WTC11 (cell line): ENCODE data around the gene ARHGAP35. TPM values are rescaled to one million over a fixed set of nuclear protein-coding genes. Genes with fewer than 3 reads are reported as not detected.

Experiments
- ATAC-seq: fragments of 200-7000 bp; cut with Tn5 transposase; 2 replicates; pipeline ENCODE4 v1.10.0; 2021; ENCODE audit warnings: mild to moderate bottlenecking, moderate library complexity
- CTCF ChIA-PET: fragments of 300-600 bp; sonication (Branson Sonifier 250); formaldehyde crosslinking; loops from one replicate; lab custom pipeline; 2021; ENCODE audit warnings: antibody characterized with exemption; lab: Charles Lee
- POLR2A ChIA-PET: fragments of 350-600 bp; sonication (Branson Sonifier 250); formaldehyde crosslinking; loops from one replicate; lab custom pipeline; 2021; ENCODE audit warnings: antibody characterized with exemption; lab: Charles Lee
- DNase-seq: peaks from one replicate; pipeline ENCODE4 v3.0.0; 2021; ENCODE audit warnings: low spot score
- H3K27ac Mint-ChIP-seq: 2 replicates; pipeline ENCODE4 v1.8.0; 2021; ENCODE audit warnings: mixed read lengths
- H3K27me3 Mint-ChIP-seq: 2 replicates; pipeline ENCODE4 v1.8.0; 2021; ENCODE audit warnings: low read depth, mild to moderate bottlenecking, moderate library complexity, mixed read lengths
- H3K36me3 Mint-ChIP-seq: 2 replicates; pipeline ENCODE4 v1.8.0; 2021; ENCODE audit warnings: mixed read lengths
- H3K4me1 Mint-ChIP-seq: 2 replicates; pipeline ENCODE4 v1.8.0; 2022; ENCODE audit warnings: mixed read lengths
- H3K4me3 Mint-ChIP-seq: 2 replicates; pipeline ENCODE4 v1.8.0; 2021; ENCODE audit warnings: mild to moderate bottlenecking, moderate library complexity, mixed read lengths
- H3K9me3 Mint-ChIP-seq: 2 replicates; pipeline ENCODE4 v1.8.0; 2021; ENCODE audit warnings: mixed read lengths
- AFF4 ChIP-seq: sonication (generic); formaldehyde crosslinking; IDR thresholded peaks from 2 replicates; pipeline ENCODE4 v1.8.1; 2023; ENCODE audit warnings: mild to moderate bottlenecking, missing genetic modification reagents, borderline replicate concordance
- E2F4 ChIP-seq: sonication (generic); formaldehyde crosslinking; IDR thresholded peaks from 2 replicates; pipeline ENCODE4 v1.8.1; 2022; ENCODE audit warnings: low read depth, mild to moderate bottlenecking, moderate library complexity, missing genetic modification reagents, borderline replicate concordance
- ERG ChIP-seq: fragments of 250-450 bp; sonication (Bioruptor Pico); IDR thresholded peaks from 2 replicates; pipeline ENCODE4 v1.8.0; 2021; ENCODE audit warnings: mild to moderate bottlenecking
- ESRRA ChIP-seq: sonication (generic); formaldehyde crosslinking; IDR thresholded peaks from 2 replicates; pipeline ENCODE4 v1.8.1; 2022; ENCODE audit warnings: mild to moderate bottlenecking, missing genetic modification reagents, borderline replicate concordance
- FOXK1 ChIP-seq: sonication (generic); formaldehyde crosslinking; IDR thresholded peaks from 2 replicates; pipeline ENCODE4 v1.8.0; 2022; ENCODE audit warnings: mild to moderate bottlenecking, moderate library complexity, missing genetic modification reagents
- FOXP1 ChIP-seq: sonication (generic); formaldehyde crosslinking; IDR thresholded peaks from 2 replicates; pipeline ENCODE4 v1.8.0; 2022; ENCODE audit warnings: missing genetic modification reagents, mild to moderate bottlenecking, moderate library complexity, borderline replicate concordance
- HMGA2 ChIP-seq: fragments of 250-450 bp; sonication (Bioruptor Pico); IDR thresholded peaks from 2 replicates; pipeline ENCODE4 v1.4.0; 2021; ENCODE audit warnings: mild to moderate bottlenecking, moderate library complexity
- IRF2 ChIP-seq: sonication (generic); formaldehyde crosslinking; IDR thresholded peaks from 2 replicates; pipeline ENCODE4 v1.8.0; 2022; ENCODE audit warnings: low read depth, missing genetic modification reagents, borderline replicate concordance
- JUN ChIP-seq: sonication (generic); formaldehyde crosslinking; IDR thresholded peaks from 2 replicates; pipeline ENCODE4 v1.8.0; 2023; ENCODE audit warnings: mild to moderate bottlenecking, missing genetic modification reagents
- NFE2L1 ChIP-seq: sonication (generic); formaldehyde crosslinking; IDR thresholded peaks from 2 replicates; pipeline ENCODE4 v1.8.1; 2023; ENCODE audit warnings: missing genetic modification reagents
- NFYB ChIP-seq: sonication (generic); formaldehyde crosslinking; conservative IDR thresholded peaks from 2 replicates; pipeline ENCODE4 v1.8.0; 2022; ENCODE audit warnings: low read depth, missing genetic modification reagents
- NR3C1 ChIP-seq: sonication (generic); formaldehyde crosslinking; conservative IDR thresholded peaks from 2 replicates; pipeline ENCODE4 v1.8.1; 2023; ENCODE audit warnings: low read depth, mild to moderate bottlenecking, missing genetic modification reagents
- PRRX2 ChIP-seq: fragments of 250-450 bp; sonication (Bioruptor Pico); IDR thresholded peaks from 2 replicates; pipeline ENCODE4 v1.8.0; 2021; ENCODE audit warnings: mild to moderate bottlenecking
- RELA ChIP-seq: sonication (generic); formaldehyde crosslinking; IDR thresholded peaks from 2 replicates; pipeline ENCODE4 v1.8.1; 2022; ENCODE audit warnings: missing genetic modification reagents, mild to moderate bottlenecking, borderline replicate concordance
- SP1 ChIP-seq: sonication (generic); formaldehyde crosslinking; conservative IDR thresholded peaks from 2 replicates; pipeline ENCODE4 v1.8.1; 2022; ENCODE audit warnings: missing genetic modification reagents
- ZNF121 ChIP-seq: sonication (generic); formaldehyde crosslinking; IDR thresholded peaks from 2 replicates; pipeline ENCODE4 v1.8.0; 2023; ENCODE audit warnings: missing genetic modification reagents
- ZNF138 ChIP-seq: sonication (generic); formaldehyde crosslinking; conservative IDR thresholded peaks from 2 replicates; pipeline ENCODE4 v1.8.1; 2022; ENCODE audit warnings: mild to moderate bottlenecking, moderate library complexity, missing genetic modification reagents
- ZNF219 ChIP-seq: sonication (generic); formaldehyde crosslinking; IDR thresholded peaks from 2 replicates; pipeline ENCODE4 v1.8.0; 2023; ENCODE audit warnings: missing genetic modification reagents, mild to moderate bottlenecking, borderline replicate concordance
- ZNF281 ChIP-seq: sonication (generic); formaldehyde crosslinking; IDR thresholded peaks from 2 replicates; pipeline ENCODE4 v1.8.0; 2023; ENCODE audit warnings: mild to moderate bottlenecking, missing genetic modification reagents
- total RNA-seq: library from RNA; stranded (reverse); gene quantifications from 3 replicates; pipeline ENCODE4 v1.2.3, GENCODE V29; 2021
- TF ChIP-seq, protein P1 (sequence below): fragments of 250-450 bp; sonication (Bioruptor Pico); IDR thresholded peaks from 2 replicates; pipeline ENCODE4 v1.9.0; 2021; ENCODE audit warnings: mild to moderate bottlenecking
- TF ChIP-seq, protein P2 (sequence below): sonication (generic); formaldehyde crosslinking; IDR thresholded peaks from 2 replicates; pipeline ENCODE4 v1.8.1; 2023; ENCODE audit warnings: mild to moderate bottlenecking, missing genetic modification reagents
- TF ChIP-seq, protein P3 (sequence below): sonication (generic); formaldehyde crosslinking; IDR thresholded peaks from 2 replicates; pipeline ENCODE4 v1.8.0; 2023; ENCODE audit warnings: missing genetic modification reagents

The ARHGAP35 gene
- total RNA-seq, 1 experiment from 2014 or later: 56.3 TPM

DNA sequence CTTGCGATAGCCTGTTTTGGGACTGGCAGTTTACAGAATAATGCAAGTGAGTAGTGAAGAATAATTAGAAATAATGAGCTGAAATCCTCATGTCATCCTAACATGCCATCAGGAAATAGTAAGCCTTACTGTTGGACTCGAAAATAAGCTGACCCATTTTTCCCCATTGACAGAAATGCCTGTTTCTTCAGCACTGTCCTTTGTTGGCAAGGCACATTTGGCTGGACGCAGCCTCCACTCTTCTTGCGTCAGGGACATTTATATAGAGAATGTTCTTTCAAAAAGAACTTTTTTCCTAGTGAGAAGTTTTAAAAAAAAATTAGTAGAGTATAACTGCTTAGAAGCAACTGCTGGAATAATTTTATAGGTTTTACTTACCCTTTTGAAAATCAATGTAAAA is 47.1 kb downstream of the ARHGAP35 start:
- H3K27ac Mint-ChIP-seq: no peak overlapping the region
- H3K27me3 Mint-ChIP-seq: no peaks in the 10 kb centered on the region
- H3K4me1 Mint-ChIP-seq: peaks cover 27% of the 10 kb centered on the region
- POLR2A ChIA-PET: interaction anchor here (0.6 kb wide), 1 partner anchor 540 kb away, joined by 3 read pairs; no protein-coding TSS in a partner anchor
- TF ChIP-seq IRF2: no peak
- no peak for TF ChIP-seq ZNF219 (CRISPR knock-in tag)
- TF ChIP-seq PRRX2: no peak
- no peak for TF ChIP-seq NFE2L1 (CRISPR knock-in tag)
- no peak for TF ChIP-seq ERG (CRISPR knock-in tag)
- no peak for TF ChIP-seq JUN (CRISPR knock-in tag)
- TF ChIP-seq NFYB (CRISPR knock-in tag): no peak
- no peak for TF ChIP-seq HMGA2 (CRISPR knock-in tag)
- TF ChIP-seq FOXK1: no peak
- no peak for TF ChIP-seq AFF4 (CRISPR knock-in tag)
- TF ChIP-seq RELA (CRISPR knock-in tag): no peak
- TF ChIP-seq, protein P1, sequence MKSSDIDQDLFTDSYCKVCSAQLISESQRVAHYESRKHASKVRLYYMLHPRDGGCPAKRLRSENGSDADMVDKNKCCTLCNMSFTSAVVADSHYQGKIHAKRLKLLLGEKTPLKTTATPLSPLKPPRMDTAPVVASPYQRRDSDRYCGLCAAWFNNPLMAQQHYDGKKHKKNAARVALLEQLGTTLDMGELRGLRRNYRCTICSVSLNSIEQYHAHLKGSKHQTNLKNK (CRISPR knock-in tag): no peak
- TF ChIP-seq NR3C1 (CRISPR knock-in tag): no peak
- no peak for TF ChIP-seq ZNF121 (CRISPR knock-in tag)
- TF ChIP-seq, protein P2, sequence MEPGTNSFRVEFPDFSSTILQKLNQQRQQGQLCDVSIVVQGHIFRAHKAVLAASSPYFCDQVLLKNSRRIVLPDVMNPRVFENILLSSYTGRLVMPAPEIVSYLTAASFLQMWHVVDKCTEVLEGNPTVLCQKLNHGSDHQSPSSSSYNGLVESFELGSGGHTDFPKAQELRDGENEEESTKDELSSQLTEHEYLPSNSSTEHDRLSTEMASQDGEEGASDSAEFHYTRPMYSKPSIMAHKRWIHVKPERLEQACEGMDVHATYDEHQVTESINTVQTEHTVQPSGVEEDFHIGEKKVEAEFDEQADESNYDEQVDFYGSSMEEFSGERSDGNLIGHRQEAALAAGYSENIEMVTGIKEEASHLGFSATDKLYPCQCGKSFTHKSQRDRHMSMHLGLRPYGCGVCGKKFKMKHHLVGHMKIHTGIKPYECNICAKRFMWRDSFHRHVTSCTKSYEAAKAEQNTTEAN (CRISPR knock-in tag): no peak
- TF ChIP-seq, protein P3, sequence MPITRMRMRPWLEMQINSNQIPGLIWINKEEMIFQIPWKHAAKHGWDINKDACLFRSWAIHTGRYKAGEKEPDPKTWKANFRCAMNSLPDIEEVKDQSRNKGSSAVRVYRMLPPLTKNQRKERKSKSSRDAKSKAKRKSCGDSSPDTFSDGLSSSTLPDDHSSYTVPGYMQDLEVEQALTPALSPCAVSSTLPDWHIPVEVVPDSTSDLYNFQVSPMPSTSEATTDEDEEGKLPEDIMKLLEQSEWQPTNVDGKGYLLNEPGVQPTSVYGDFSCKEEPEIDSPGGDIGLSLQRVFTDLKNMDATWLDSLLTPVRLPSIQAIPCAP (CRISPR knock-in tag): no peak
- no peak for TF ChIP-seq ZNF138 (CRISPR knock-in tag)
- TF ChIP-seq, all 79 proteins: peak for 0
- Mint-ChIP-seq H3K36me3 (peaks cover 6% of the 10 kb centered on the region), H3K4me3 (no peak overlapping the region), H3K9me3 (peaks cover 4% of the 10 kb centered on the region; the same call in 1 of the 2 replicates)
- DNase-seq (no peak), ATAC-seq (no peak)
- CTCF ChIA-PET: interaction anchor here (0.9 to 1.8 kb wide), 4 partner anchors 9 to 303 kb away, joined by 3 to 10 read pairs (median 4); no protein-coding TSS in a partner anchor

DNA sequence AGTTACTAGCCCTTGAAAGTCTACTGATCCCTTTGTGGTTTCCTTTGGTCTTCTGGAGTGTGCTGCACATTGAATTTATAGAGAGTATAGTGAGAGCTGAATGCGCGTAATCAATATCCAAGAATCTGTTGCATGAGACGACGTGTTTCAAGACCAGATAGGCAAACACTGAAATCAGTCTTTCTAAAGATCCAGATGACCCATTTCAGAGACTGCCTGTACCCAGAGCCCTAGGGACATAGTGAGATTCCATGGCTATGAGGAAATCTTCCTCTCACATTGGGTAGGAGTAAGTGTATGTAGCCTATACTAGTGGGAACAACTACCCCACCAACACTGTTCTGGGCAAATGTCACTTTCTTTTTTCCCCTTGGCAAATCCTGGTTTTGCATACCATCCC is 48.6 kb downstream of the ARHGAP35 start:
- Mint-ChIP-seq H3K36me3 (peaks cover 6% of the 10 kb centered on the region), H3K4me1 (peaks cover 24% of the 10 kb centered on the region), H3K4me3 (no peak overlapping the region), H3K9me3 (peaks cover 4% of the 10 kb centered on the region; the same call in 1 of the 2 replicates), H3K27me3 (no peaks in the 10 kb centered on the region), H3K27ac (no peak overlapping the region)
- ChIA-PET CTCF (interaction anchor here (1.8 kb wide), 1 partner anchor 10 kb away, joined by 4 read pairs; no protein-coding TSS in a partner anchor), POLR2A (no interaction called here)
- DNase-seq (no peak), ATAC-seq (no peak)
- TF ChIP-seq NR3C1 (CRISPR knock-in tag) (no peak), FOXP1 (CRISPR knock-in tag) (no peak), ZNF281 (CRISPR knock-in tag) (no peak), SP1 (no peak), ZNF121 (CRISPR knock-in tag) (no peak), E2F4 (CRISPR knock-in tag) (no peak), ESRRA (CRISPR knock-in tag) (no peak)
- TF ChIP-seq, all 79 proteins: peak for 0
